Measurements from ENCODE around the gene IRF1.

DNA sequence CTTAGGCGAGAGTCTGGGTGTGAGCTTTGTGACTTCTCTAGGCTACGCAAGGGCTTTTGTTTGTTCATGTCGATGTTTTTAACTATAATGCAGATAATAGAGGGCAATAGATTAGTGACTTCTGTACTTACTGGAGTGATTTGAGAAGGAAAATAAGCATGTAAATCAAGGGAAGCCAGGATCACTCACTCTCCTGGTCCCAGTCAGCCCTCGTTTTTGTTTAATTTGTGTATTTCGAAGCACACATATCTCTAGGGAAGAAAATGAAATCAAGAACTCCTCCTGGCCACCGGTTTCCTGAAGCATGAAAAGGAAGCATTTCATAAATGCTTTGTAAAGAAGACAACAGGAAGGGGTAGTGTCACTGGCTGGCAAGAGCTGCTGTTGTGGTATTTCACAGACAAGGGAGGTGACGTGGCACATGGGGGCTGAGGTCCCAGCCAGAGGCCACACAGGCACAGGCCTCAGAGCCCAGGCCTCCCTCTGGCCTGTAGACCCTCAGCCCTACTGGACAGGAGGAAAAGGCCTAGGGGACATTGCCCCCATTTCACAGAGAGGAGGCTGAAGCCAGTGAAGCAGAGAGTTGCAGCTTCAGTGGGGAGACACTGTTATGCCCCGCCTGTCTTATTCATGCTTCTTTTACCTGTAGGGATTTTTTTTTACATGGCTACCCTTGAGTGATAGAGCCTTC is 34.1 kb downstream of the IRF1 start:
- TF ChIP-seq, protein P1, sequence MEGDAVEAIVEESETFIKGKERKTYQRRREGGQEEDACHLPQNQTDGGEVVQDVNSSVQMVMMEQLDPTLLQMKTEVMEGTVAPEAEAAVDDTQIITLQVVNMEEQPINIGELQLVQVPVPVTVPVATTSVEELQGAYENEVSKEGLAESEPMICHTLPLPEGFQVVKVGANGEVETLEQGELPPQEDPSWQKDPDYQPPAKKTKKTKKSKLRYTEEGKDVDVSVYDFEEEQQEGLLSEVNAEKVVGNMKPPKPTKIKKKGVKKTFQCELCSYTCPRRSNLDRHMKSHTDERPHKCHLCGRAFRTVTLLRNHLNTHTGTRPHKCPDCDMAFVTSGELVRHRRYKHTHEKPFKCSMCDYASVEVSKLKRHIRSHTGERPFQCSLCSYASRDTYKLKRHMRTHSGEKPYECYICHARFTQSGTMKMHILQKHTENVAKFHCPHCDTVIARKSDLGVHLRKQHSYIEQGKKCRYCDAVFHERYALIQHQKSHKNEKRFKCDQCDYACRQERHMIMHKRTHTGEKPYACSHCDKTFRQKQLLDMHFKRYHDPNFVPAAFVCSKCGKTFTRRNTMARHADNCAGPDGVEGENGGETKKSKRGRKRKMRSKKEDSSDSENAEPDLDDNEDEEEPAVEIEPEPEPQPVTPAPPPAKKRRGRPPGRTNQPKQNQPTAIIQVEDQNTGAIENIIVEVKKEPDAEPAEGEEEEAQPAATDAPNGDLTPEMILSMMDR (IDR thresholded peaks at IDR 0.05) = no peak
- peak in 2 of 4 donors; percentile 10 to 49 for TF ChIP-seq POLR2A (IDR thresholded peaks at IDR 0.05)

Data from esophagus squamous epithelium (tissue), 4 donors.